MM.1S (cell line): ENCODE data around the gene SLIT3.

Source experiments
- DNase-seq: peaks from one replicate; pipeline ENCODE4 v3.0.0-alpha.2; 2015
- H2AFZ ChIP-seq: fragments of 300-600 bp; sonication (generic); 2 replicates; pipeline ENCODE4 v1.6.0; 2016; ENCODE audit warnings: antibody characterized with exemption, low read length
- H3F3A ChIP-seq: fragments of 300-600 bp; sonication (generic); 2 replicates; pipeline ENCODE4 v1.6.1; 2016; ENCODE audit warnings: mild to moderate bottlenecking, antibody characterized with exemption, low read length, moderate library complexity, mixed read lengths; ENCODE audit not compliant: insufficient read depth
- H3K27ac ChIP-seq: fragments of 300-600 bp; sonication (generic); 2 replicates; pipeline ENCODE4 v1.5.1; 2016; ENCODE audit warnings: mild to moderate bottlenecking, low read length
- H3K27me3 ChIP-seq: fragments of 300-600 bp; sonication (generic); replicated peaks from 2 replicates; pipeline ENCODE4 v1.6.0; 2016; ENCODE audit warnings: low read length; ENCODE audit not compliant: insufficient read depth
- H3K36me3 ChIP-seq: fragments of 300-600 bp; sonication (generic); replicated peaks from 2 replicates; pipeline ENCODE4 v1.6.1; 2016; ENCODE audit warnings: mild to moderate bottlenecking, low read length, mixed read lengths; ENCODE audit not compliant: insufficient read depth
- H3K4me1 ChIP-seq: fragments of 300-600 bp; sonication (generic); 2 replicates; pipeline ENCODE4 v1.6.1; 2016; ENCODE audit warnings: low read length, mixed read lengths
- H3K4me2 ChIP-seq: fragments of 300-600 bp; sonication (generic); 2 replicates; pipeline ENCODE4 v1.6.0; 2016; ENCODE audit warnings: low read depth, low read length
- H3K4me3 ChIP-seq: fragments of 300-600 bp; sonication (generic); 2 replicates; pipeline ENCODE4 v1.5.1; 2016; ENCODE audit warnings: low read length, mixed read lengths
- H3K79me2 ChIP-seq: fragments of 300-600 bp; sonication (generic); 2 replicates; pipeline ENCODE4 v1.6.1; 2016; ENCODE audit warnings: mixed run types, low read length, mixed read lengths
- H3K9ac ChIP-seq: fragments of 300-600 bp; sonication (generic); 2 replicates; pipeline ENCODE4 v1.6.1; 2016; ENCODE audit warnings: low read length, mixed read lengths
- H3K9me2 ChIP-seq: fragments of 300-600 bp; sonication (generic); replicated peaks from 2 replicates; pipeline ENCODE4 v1.6.1; 2016; ENCODE audit warnings: mild to moderate bottlenecking, low read length, mixed read lengths; ENCODE audit not compliant: insufficient read depth
- H3K9me3 ChIP-seq: fragments of 300-600 bp; sonication (generic); replicated peaks from 2 replicates; pipeline ENCODE4 v1.6.1; 2016; ENCODE audit warnings: mild to moderate bottlenecking, low read length, mixed read lengths; ENCODE audit not compliant: insufficient read depth
- H4K20me1 ChIP-seq: fragments of 300-600 bp; sonication (generic); 2 replicates; pipeline ENCODE4 v1.6.1; 2016; ENCODE audit warnings: mild to moderate bottlenecking, low read length, moderate library complexity, mixed read lengths; ENCODE audit not compliant: insufficient read depth
- EZH2 ChIP-seq: fragments of 300-600 bp; sonication (generic); optimal IDR thresholded peaks from 2 replicates; pipeline ENCODE3; 2017; ENCODE audit warnings: low read depth, mild to moderate bottlenecking, antibody characterized with exemption, low read length, mixed read lengths
- EZH2phosphoT487 ChIP-seq: fragments of 300-600 bp; sonication (generic); IDR thresholded peaks from 2 replicates; pipeline ENCODE4 v1.6.1; 2018; ENCODE audit warnings: antibody characterized with exemption, low read length
- TF ChIP-seq, protein P1 (sequence below): fragments of 300-600 bp; sonication (generic); IDR thresholded peaks from 2 replicates; pipeline ENCODE4 v1.5.1; 2016; ENCODE audit warnings: antibody characterized with exemption, low read length, mixed read lengths

The SLIT3 gene

DNA sequence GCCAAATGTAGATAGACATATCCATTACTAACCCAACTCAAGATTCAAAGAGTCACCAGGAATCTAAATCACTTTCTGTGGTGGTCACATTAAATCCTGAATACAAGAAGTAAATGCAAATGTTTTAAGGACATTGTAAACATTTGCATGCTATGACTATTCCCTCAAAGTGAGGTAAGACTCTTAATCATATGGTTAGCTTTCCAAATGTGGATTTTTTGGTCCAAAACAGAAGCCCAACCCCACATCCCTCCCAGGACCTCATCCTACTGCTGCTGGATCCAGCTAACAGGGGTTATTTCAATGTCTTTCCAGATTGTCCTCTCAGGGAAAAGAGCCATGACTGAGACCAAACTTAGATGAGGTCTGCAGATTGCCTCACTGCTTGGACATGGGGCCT, 493.7 kb downstream of the SLIT3 start:
- no peak overlapping the region for H3K9ac ChIP-seq
- DNase-seq, result no peak
- no peak overlapping the region for H2AFZ ChIP-seq
- H3K36me3 ChIP-seq, result no peaks in the 10 kb centered on the region
- no peaks in the 10 kb centered on the region for H4K20me1 ChIP-seq
- TF ChIP-seq EZH2phosphoT487 (no peak), EZH2 (no peak)
- TF ChIP-seq, protein P1, sequence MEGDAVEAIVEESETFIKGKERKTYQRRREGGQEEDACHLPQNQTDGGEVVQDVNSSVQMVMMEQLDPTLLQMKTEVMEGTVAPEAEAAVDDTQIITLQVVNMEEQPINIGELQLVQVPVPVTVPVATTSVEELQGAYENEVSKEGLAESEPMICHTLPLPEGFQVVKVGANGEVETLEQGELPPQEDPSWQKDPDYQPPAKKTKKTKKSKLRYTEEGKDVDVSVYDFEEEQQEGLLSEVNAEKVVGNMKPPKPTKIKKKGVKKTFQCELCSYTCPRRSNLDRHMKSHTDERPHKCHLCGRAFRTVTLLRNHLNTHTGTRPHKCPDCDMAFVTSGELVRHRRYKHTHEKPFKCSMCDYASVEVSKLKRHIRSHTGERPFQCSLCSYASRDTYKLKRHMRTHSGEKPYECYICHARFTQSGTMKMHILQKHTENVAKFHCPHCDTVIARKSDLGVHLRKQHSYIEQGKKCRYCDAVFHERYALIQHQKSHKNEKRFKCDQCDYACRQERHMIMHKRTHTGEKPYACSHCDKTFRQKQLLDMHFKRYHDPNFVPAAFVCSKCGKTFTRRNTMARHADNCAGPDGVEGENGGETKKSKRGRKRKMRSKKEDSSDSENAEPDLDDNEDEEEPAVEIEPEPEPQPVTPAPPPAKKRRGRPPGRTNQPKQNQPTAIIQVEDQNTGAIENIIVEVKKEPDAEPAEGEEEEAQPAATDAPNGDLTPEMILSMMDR, result no peak
- H3F3A ChIP-seq, result no peaks in the 10 kb centered on the region
- no peaks in the 10 kb centered on the region for H3K4me1 ChIP-seq
- no peak overlapping the region for H3K4me3 ChIP-seq
- H3K4me2 ChIP-seq, result no peak overlapping the region
- no peak overlapping the region for H3K27ac ChIP-seq
- H3K27me3 ChIP-seq, result no peaks in the 10 kb centered on the region
- H3K9me2 ChIP-seq, result no peaks in the 10 kb centered on the region
- no peaks in the 10 kb centered on the region for H3K79me2 ChIP-seq
- no peaks in the 10 kb centered on the region for H3K9me3 ChIP-seq

DNA sequence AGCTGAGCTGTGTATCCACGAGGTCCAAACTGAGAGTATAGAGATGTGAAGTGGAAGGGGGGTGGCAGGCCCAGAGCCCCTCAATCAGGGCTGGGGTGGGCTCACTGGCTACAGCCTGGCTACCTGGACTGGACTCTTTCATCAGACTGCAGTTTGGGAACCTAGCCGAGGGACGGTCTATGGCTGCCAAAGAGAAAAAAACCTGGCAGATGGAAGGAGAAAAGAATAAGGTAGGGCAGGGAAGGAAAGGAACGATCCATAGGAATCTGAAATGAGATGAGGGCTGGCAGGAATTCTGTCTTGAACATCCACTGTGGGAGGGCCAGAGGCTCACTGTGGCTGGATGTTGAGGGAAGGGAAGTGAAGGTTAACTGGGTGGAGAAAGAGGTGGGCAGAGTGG, 497.4 kb downstream of the SLIT3 start:
- Histone ChIP-seq H3K4me3 (no peak overlapping the region), H3K9ac (no peak overlapping the region), H3K9me3 (no peaks in the 10 kb centered on the region), H3K27me3 (no peaks in the 10 kb centered on the region), H3K27ac (no peak overlapping the region), H2AFZ (no peak overlapping the region), H3K4me2 (no peak overlapping the region), H3K9me2 (no peaks in the 10 kb centered on the region), H3K4me1 (no peaks in the 10 kb centered on the region), H3K79me2 (no peaks in the 10 kb centered on the region), H4K20me1 (no peaks in the 10 kb centered on the region), H3F3A (no peaks in the 10 kb centered on the region), H3K36me3 (no peaks in the 10 kb centered on the region)
- TF ChIP-seq EZH2phosphoT487, result no peak
- TF ChIP-seq, protein P1, result no peak
- no peak for TF ChIP-seq EZH2
- no peak for DNase-seq

DNA sequence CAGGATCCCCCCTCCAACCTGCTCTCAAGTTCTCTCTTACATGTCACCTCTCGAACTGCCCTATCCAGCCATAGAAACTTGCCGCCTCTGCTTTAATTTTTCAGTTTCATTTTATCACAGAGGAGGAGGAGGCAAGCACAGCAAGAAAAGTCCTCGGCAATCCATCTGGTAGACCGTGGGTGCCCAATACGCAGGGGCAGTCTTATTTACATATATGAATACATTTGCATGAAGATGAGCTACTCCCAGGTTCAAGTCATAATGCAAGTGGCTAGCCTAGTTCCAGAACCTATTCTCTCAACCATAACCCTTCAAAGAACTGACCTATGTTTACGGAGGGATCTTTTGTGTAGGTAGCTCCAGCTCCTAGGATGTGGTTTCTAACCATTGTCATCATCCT, 498.6 kb downstream of the SLIT3 start:
- DNase-seq, result peak; percentile 70
- no peak overlapping the region for H3K27ac ChIP-seq
- H3K4me3 ChIP-seq, result no peak overlapping the region
- H3K9ac ChIP-seq, result no peak overlapping the region
- no peak overlapping the region for H2AFZ ChIP-seq
- H3K27me3 ChIP-seq, result no peaks in the 10 kb centered on the region
- H3K9me2 ChIP-seq, result no peaks in the 10 kb centered on the region
- H3K4me2 ChIP-seq, result peak overlapping the region; percentile 52
- no peaks in the 10 kb centered on the region for H4K20me1 ChIP-seq
- TF ChIP-seq, protein P1, result no peak
- TF ChIP-seq EZH2 (no peak), EZH2phosphoT487 (no peak)
- H3K79me2 ChIP-seq, result no peaks in the 10 kb centered on the region
- no peaks in the 10 kb centered on the region for H3K36me3 ChIP-seq
- H3K9me3 ChIP-seq, result no peaks in the 10 kb centered on the region
- H3K4me1 ChIP-seq, result no peaks in the 10 kb centered on the region
- H3F3A ChIP-seq, result no peaks in the 10 kb centered on the region

DNA sequence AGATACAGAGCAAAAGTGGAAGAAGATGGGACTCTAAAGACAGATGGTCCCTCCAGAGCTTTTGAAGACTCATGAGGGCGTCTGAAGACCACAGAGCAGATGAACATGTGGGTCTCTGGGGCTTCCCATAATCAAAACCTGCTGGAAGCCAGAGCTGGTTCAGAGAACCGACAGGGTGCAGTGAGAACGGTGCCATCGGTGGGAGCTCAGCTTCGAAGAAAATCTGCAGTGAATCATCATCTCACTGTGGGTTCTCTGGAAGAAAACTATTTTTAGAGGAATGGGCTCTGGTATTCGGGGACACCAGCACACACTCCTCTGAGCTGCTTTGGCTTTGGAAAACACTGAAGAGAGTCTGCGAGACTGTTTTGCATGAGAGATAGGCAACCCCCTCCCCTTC, 499.4 kb downstream of the SLIT3 start:
- Histone ChIP-seq H3K9ac (no peak overlapping the region), H2AFZ (no peak overlapping the region), H4K20me1 (no peaks in the 10 kb centered on the region), H3K4me3 (no peak overlapping the region), H3K9me2 (no peaks in the 10 kb centered on the region), H3K4me2 (peak overlapping the region; percentile 52; the same call in 1 of the 2 replicates), H3K4me1 (no peaks in the 10 kb centered on the region), H3K79me2 (no peaks in the 10 kb centered on the region), H3K9me3 (no peaks in the 10 kb centered on the region), H3K27ac (no peak overlapping the region), H3F3A (no peaks in the 10 kb centered on the region), H3K27me3 (no peaks in the 10 kb centered on the region), H3K36me3 (no peaks in the 10 kb centered on the region)
- no peak for TF ChIP-seq EZH2
- TF ChIP-seq EZH2phosphoT487, result no peak
- TF ChIP-seq, protein P1, result no peak
- no peak for DNase-seq
